K562 (cell line): ENCODE results near the gene GNAT1.

Source experiments
- CHD4 ChIP-seq: fragments of 200-600 bp; sonication (generic); IDR thresholded peaks from 3 replicates; pipeline ENCODE4 v1.6.1; 2012; ENCODE audit warnings: low read depth, mild to moderate bottlenecking, mixed read lengths, low read length, inconsistent platforms; ENCODE audit not compliant: insufficient read depth, insufficient replicate concordance, poor library complexity, severe bottlenecking
- RBBP5 ChIP-seq: fragments of 200-600 bp; sonication (generic); IDR thresholded peaks from 2 replicates; pipeline ENCODE4 v1.6.1; 2012; ENCODE audit warnings: borderline replicate concordance, mild to moderate bottlenecking, low read length, control low read depth, inconsistent platforms; ENCODE audit not compliant: insufficient read depth, poor library complexity, severe bottlenecking
- SETDB1 ChIP-seq: IDR thresholded peaks from one replicate; pipeline ENCODE4 v1.6.1; 2012; ENCODE audit warnings: low read length, control low read depth, inconsistent platforms
- ZNF507 ChIP-seq: conservative IDR thresholded peaks from 2 replicates; pipeline ENCODE4 v1.6.1; 2017; ENCODE audit warnings: missing genetic modification characterization, missing compliant biosample characterization
- TF ChIP-seq, protein P1 (sequence below): sonication (generic); formaldehyde crosslinking; IDR thresholded peaks from 2 replicates; pipeline ENCODE4 v1.8.1; 2023; ENCODE audit warnings: mild to moderate bottlenecking, missing genetic modification reagents

GRCh38 chr3:50181985-50182384, 9.4 kb upstream of the GNAT1 start:
- TF ChIP-seq, protein P1, sequence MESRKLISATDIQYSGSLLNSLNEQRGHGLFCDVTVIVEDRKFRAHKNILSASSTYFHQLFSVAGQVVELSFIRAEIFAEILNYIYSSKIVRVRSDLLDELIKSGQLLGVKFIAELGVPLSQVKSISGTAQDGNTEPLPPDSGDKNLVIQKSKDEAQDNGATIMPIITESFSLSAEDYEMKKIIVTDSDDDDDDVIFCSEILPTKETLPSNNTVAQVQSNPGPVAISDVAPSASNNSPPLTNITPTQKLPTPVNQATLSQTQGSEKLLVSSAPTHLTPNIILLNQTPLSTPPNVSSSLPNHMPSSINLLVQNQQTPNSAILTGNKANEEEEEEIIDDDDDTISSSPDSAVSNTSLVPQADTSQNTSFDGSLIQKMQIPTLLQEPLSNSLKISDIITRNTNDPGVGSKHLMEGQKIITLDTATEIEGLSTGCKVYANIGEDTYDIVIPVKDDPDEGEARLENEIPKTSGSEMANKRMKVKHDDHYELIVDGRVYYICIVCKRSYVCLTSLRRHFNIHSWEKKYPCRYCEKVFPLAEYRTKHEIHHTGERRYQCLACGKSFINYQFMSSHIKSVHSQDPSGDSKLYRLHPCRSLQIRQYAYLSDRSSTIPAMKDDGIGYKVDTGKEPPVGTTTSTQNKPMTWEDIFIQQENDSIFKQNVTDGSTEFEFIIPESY (CRISPR knock-in tag) = no peak
- no peak for TF ChIP-seq RBBP5
- TF ChIP-seq CHD4 = no peak
- no peak for TF ChIP-seq ZNF507 (tag)
- no peak for TF ChIP-seq SETDB1
